Thyroid gland (tissue), 4 donors: Measurements from ENCODE around the gene HIPK2. TPM values are rescaled to one million over a fixed set of nuclear protein-coding genes. Genes with fewer than 3 reads are reported as not detected.

ENCODE experiments used
- DNase-seq, 2 donors: peaks; one replicate each; pipeline ENCODE4 v3.0.0-alpha.2; 2019
- H3K27ac ChIP-seq, 3 donors: fragments of 200-600 bp; sonication (generic); 1 replicate in 2 of 3; 2 replicates in 1 of 3; pipeline ENCODE4 v1.5.1; 2016 to 2019; ENCODE audit warnings: mild to moderate bottlenecking in 1 of 3, moderate library complexity in 1 of 3
- H3K27me3 ChIP-seq: fragments of 200-600 bp; sonication (generic); one replicate; pipeline ENCODE4 v1.5.1; 2019
- H3K36me3 ChIP-seq, 2 donors: fragments of 200-600 bp; sonication (generic); one replicate each; pipeline ENCODE4 v1.5.1; 2016 to 2019
- H3K4me1 ChIP-seq, 2 donors: fragments of 200-600 bp; sonication (generic); one replicate each; pipeline ENCODE4 v1.5.1; 2017 to 2019
- H3K4me3 ChIP-seq, 3 donors: fragments of 200-600 bp; sonication (generic); replicated peaks in 1 of 3; 1 replicate in 2 of 3; 2 replicates in 1 of 3; pipeline ENCODE4 v1.5.1; 2016; ENCODE audit warnings: mild to moderate bottlenecking in 1 of 3
- H3K9me3 ChIP-seq: fragments of 200-600 bp; sonication (generic); one replicate; pipeline ENCODE4 v1.5.1; 2017
- POLR2A ChIP-seq, 2 donors: fragments of 450-650 bp; IDR thresholded peaks; one replicate each; pipeline ENCODE4 v1.6.1; 2017; ENCODE audit warnings: antibody characterized with exemption in 2 of 2, mild to moderate bottlenecking in 2 of 2, moderate library complexity in 1 of 2
- WGBS, 2 donors: methylation state at CpG; one replicate each; pipeline ENCODE4 v1.1.5; 2017; 5-methylcytosine and 5-hydroxymethylcytosine counted together
- intact Hi-C: fragments of 100-400 bp; cut with DNase I; formaldehyde crosslinking; loops from one replicate; pipeline ENCODE4 v1.15.1; 2023
- total RNA-seq, 4 donors: library from RNA; depleted of rRNA; stranded (reverse); fragments of >200 nt; gene quantifications; one replicate each; pipeline ENCODE4 v1.2.3, GENCODE V29; 2016
- TF ChIP-seq, protein P1 (sequence below), 6 experiments: fragments of 200-600 bp in 3 of 6; fragments of 450-650 bp in 3 of 6; sonication (generic) in 3 of 6; IDR thresholded peaks; one replicate each; pipeline ENCODE4 v1.5.1; 2016 to 2019; ENCODE audit warnings: antibody characterized with exemption in 6 of 6, mild to moderate bottlenecking in 2 of 6, inconsistent platforms in 1 of 6, moderate library complexity in 1 of 6

The HIPK2 gene
- total RNA-seq, 4 donors from 2014 or later: 31.3 to 58.5 (median 41.0) TPM

- H3K27me3 ChIP-seq: no peaks in the 10 kb centered on the region
- H3K9me3 ChIP-seq: no peaks in the 10 kb centered on the region
- WGBS, 2 donors: 89 to 94% methylated on average over 14 of the region's 14 CpGs
- H3K36me3 ChIP-seq: peaks cover 0 to under 1% of the 10 kb centered on the region in 2 donors
- H3K4me1 ChIP-seq: no peaks in the 10 kb centered on the region
- TF ChIP-seq, protein P1, sequence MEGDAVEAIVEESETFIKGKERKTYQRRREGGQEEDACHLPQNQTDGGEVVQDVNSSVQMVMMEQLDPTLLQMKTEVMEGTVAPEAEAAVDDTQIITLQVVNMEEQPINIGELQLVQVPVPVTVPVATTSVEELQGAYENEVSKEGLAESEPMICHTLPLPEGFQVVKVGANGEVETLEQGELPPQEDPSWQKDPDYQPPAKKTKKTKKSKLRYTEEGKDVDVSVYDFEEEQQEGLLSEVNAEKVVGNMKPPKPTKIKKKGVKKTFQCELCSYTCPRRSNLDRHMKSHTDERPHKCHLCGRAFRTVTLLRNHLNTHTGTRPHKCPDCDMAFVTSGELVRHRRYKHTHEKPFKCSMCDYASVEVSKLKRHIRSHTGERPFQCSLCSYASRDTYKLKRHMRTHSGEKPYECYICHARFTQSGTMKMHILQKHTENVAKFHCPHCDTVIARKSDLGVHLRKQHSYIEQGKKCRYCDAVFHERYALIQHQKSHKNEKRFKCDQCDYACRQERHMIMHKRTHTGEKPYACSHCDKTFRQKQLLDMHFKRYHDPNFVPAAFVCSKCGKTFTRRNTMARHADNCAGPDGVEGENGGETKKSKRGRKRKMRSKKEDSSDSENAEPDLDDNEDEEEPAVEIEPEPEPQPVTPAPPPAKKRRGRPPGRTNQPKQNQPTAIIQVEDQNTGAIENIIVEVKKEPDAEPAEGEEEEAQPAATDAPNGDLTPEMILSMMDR (IDR thresholded peaks at IDR 0.05): no peak
- no peak for TF ChIP-seq POLR2A (IDR thresholded peaks at IDR 0.05)
- H3K4me3 ChIP-seq: no peak overlapping the region
- DNase-seq: no peak
- H3K27ac ChIP-seq: no peak overlapping the region
- intact Hi-C loops: no loop called here
These were observed 210.0 kb downstream of the HIPK2 start for GRCh38 chr7:139567647-139568345.

GRCh38 chr7:139566736-139567646 lies 210.8 kb downstream of the HIPK2 start:
- no peak for DNase-seq
- H3K9me3 ChIP-seq: no peaks in the 10 kb centered on the region
- H3K4me1 ChIP-seq: no peaks in the 10 kb centered on the region
- intact Hi-C loops: no loop called here
- 89% methylated on average over 15 of the region's 15 CpGs for WGBS, 2 donors
- no peaks in the 10 kb centered on the region for H3K36me3 ChIP-seq
- H3K4me3 ChIP-seq: no peak overlapping the region
- H3K27ac ChIP-seq: no peak overlapping the region
- TF ChIP-seq, protein P1 (IDR thresholded peaks at IDR 0.05): no peak
- no peak for TF ChIP-seq POLR2A (IDR thresholded peaks at IDR 0.05)
- no peaks in the 10 kb centered on the region for H3K27me3 ChIP-seq

DNA sequence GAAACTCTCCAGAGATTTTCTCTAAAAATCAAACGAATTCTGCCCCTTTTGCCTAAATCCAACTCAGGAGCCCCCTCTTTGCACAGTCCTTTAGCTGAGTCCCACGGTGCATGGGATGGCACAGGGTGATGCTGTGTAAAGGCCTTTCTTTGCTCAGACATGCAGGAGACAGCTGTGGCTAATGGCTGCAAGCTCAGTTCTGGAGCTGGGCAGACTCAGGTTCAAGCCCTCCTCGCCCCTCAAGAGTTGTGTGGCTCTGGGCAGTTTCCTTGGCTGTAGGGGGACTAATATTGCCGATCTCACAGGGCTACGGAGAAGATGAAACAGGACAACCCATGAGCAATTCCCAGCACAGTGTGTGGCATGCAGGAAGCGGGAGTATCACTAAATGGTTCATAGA lies 211.7 kb downstream of the HIPK2 start:
- WGBS, 2 donors: 90 to 95% methylated on average over 6 of the region's 6 CpGs
- intact Hi-C loops: no loop called here

DNA sequence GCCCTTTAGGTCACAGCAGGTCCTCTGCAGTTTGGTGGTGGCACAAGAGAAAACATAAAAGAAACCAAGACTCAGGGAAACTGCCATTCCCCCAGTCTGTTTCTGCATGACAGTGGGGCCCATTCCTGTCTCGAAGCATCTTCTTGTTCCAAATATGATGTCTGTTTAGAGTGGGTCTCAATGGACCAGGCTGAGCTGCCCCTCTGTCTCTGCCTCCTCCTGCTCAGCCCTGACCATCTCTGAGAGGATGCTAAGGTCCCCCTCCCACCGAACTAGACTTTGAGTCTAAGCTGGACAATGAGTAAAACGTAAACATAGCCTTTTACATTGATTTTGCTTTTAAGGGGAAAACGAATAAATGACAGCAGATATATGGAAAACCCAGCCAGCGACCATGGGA lies 213.9 kb downstream of the HIPK2 start:
- Histone ChIP-seq H3K27me3 (no peaks in the 10 kb centered on the region), H3K4me3 (no peak overlapping the region), H3K36me3 (no peaks in the 10 kb centered on the region), H3K9me3 (no peaks in the 10 kb centered on the region), H3K4me1 (no peaks in the 10 kb centered on the region), H3K27ac (no peak overlapping the region)
- WGBS, 2 donors: 95% methylated on average over 5 of the region's 5 CpGs
- intact Hi-C loops: no loop called here
- TF ChIP-seq, protein P1 (IDR thresholded peaks at IDR 0.05): no peak
- no peak for TF ChIP-seq POLR2A (IDR thresholded peaks at IDR 0.05)
- DNase-seq: no peak

More for the DNA sequence above, 211.7 kb downstream of the HIPK2 start:
- Histone ChIP-seq H3K9me3 (no peaks in the 10 kb centered on the region), H3K4me3 (no peak overlapping the region), H3K36me3 (no peaks in the 10 kb centered on the region), H3K27ac (no peak overlapping the region), H3K27me3 (no peaks in the 10 kb centered on the region), H3K4me1 (no peaks in the 10 kb centered on the region)
- no peak for DNase-seq
- no peak for TF ChIP-seq POLR2A (IDR thresholded peaks at IDR 0.05)
- TF ChIP-seq, protein P1 (IDR thresholded peaks at IDR 0.05): no peak
